Measurements from ENCODE around the gene HOXA9.

The HOXA9 gene

DNA sequence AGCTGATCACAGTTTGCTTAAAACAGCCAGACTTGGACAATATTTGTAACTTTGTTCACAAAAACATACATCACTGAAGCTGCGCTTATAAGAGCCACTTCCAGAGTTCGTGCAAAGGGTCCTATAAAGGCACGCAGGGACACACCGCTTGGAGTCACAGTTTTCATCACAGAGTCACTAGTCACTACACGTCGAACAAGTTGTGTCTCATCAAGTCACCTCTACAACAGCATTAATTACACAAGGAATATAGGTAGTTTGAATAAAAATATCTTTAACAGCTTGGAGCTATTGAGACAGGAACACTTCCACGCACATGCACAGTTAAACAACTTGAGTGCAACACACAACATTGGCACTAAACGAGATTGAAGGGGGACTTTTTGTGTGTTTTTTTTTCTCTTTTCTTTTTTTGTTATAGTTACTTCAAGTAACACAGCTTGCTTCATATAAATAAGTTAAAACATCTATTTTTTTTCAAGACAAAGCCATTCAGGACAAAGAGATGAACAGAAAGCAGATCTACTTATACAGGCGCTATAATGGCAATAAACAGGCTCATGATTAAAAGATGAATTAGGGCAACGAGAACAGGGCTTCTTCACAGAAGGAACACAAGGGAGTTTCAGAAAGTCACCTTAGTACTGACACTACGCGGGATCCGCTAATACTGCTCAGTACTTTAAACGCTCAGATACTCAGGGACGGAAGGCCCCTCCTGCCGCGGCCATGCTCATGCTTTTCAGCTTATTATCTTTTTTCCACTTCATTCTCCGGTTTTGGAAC lies 24.0 kb downstream of the HOXA9 start:
- no peak for DNase-seq

GRCh38 chr7:27140126-27140857 lies 25.0 kb downstream of the HOXA9 start:
- DNase-seq, result no peak

- DNase-seq, result no peak
These were observed 25.8 kb downstream of the HOXA9 start for GRCh38 chr7:27139334-27140125.

DNA sequence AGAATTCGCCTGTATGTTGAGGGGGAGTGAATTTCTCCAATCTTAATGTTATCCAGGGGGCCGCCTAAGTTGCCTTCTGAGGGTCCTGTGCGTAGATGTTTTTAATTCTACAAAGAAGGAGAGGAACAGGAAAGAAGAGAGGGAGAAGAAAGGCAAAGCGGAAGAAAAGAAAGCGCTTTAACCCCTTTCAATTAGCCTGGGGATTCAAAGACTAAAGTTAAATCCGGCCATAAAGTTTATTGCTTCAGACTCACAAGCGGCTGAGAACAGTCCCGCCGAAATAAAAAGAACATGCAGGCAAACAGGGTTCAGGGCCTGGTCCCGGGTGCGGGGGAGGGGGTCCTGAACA lies 26.4 kb downstream of the HOXA9 start:
- no peak for DNase-seq

- no peak for DNase-seq
These were observed 26.9 kb downstream of the HOXA9 start for GRCh38 chr7:27138472-27138871.

- no peak for DNase-seq
These were observed 27.6 kb downstream of the HOXA9 start for GRCh38 chr7:27137640-27138315.

DNA sequence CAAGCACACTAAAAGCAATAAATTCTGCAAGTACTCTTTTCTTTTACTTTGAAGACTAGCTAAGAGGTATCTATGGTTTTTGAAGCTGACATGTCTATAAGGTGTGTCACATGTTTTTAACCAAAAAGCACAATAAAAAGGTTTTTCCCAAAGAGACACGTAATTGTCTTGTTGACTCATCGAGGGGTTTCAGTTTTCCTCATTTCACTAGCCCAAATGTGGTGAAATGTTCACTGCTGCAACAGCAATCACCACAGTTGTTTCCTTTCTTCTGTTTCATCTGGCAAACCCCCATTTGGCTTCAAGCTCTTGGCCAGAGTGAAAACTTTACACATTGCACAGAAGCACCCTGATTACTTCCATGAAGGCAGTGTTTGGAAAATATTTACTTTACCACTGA lies 30.9 kb downstream of the HOXA9 start:
- no peak for DNase-seq

GRCh38 chr7:27133409-27134231 lies 31.7 kb downstream of the HOXA9 start:
- DNase-seq, result no peak

DNA sequence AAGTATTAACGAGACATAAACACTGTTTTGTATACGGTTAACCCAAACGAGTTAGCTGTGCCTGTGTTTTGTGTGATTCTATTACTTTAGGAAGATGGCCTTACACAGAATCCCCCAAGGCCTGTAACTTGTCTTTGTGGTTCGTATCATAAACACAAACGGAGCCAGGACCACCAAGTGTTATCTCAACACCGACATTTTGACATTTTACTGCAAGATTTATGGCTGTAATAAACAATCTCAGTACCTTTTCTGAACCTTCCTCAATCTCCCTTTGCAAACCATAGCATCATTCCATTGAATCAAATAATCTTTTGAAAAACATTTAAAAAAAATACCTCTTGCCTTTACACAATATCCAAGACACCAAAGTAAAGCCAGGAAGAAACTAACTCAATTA lies 32.4 kb downstream of the HOXA9 start:
- DNase-seq, result no peak

- DNase-seq, result no peak
These were observed 33.1 kb downstream of the HOXA9 start for GRCh38 chr7:27132214-27132613.

GRCh38 chr7:27131390-27131819 lies 33.9 kb downstream of the HOXA9 start:
- no peak for DNase-seq

DNA sequence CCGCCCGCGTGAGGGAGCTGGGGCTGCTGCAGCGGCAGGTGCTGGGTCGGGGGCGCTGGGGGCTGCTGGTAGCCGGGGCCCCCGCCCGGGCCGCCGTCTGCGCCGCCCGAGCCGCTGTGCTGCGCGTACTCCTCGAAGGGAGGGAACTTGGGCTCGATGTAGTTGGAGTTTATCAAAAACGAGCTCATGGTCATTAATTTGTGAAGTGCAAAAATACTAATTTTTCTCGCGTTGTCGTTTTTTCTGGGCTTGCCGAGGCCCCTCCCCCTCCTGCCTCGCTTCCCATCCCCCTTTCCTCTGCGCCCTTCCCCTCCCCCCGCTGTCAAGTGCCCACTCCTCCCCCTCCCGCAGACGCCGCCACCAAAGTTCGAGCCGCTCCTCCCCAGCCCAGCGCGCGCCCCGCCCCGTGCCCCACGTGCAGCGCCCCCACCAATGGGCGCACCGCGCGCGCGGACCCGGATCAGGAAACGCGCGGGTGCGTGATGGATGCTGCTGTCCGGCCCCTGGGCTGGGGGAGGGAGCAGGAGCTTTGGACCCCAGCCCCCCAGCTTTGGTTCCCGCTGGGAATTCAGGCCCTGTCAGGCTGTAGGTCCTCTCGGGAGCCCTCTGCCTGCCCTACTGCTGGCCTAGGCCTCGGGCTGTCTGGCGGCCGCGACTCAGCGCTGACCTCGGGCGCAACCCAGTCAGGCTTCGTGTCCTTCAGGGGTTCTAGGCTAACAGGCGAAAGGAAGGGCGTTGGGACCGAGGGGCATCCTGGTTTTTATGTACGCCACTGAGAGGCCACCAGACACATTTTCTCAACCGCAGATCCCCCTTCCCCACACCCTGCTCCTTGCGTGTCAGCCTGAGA lies 34.6 kb downstream of the HOXA9 start, which contains the start of gene HOXA4:
Gene HOXA4 (minus strand): TSS at position 218 of the 850 bp plus-strand sequence. CDS start 24 bp downstream, at position 194.
- peak; percentile 77 to 87 for DNase-seq

DNA sequence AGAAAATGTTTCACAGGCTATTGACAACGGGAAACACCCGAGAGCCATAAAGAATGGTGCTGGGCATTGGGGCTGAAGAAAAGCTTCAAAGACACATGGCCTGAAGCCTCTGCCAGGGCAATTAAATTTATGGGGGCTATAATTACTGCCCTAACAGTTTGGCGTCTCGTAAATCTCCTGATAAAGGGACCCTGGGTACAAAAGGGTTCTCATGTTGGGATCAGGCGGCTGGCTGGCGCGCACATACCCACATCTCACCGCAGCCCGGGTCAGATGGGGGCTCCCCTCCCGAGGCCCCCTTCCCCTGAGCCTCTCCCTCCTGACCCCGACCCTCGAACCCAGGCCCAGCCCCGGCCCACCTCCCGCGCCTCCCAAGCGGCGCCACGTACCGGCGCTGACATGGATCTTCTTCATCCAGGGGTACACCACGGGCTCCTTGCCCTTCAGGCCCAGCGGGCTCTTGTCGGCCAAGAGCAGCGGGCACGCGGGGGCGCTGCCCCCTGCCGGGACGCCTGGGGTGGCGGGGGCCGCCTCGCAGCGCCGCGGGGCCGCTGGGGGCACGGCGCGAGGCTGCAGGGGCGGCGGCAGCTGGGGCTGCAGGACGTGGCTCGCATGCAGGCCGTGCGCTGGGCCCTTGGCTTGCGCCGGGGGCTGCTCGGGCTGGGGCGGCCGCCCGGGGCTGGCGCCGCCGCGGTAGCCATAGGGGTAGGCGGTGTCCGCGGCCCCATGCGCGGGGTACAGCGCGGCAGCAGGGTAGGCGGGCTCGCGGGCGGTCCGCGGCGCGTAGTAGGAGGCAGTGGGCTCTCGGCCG lies 35.4 kb downstream of the HOXA9 start:
- no peak for DNase-seq

DNA sequence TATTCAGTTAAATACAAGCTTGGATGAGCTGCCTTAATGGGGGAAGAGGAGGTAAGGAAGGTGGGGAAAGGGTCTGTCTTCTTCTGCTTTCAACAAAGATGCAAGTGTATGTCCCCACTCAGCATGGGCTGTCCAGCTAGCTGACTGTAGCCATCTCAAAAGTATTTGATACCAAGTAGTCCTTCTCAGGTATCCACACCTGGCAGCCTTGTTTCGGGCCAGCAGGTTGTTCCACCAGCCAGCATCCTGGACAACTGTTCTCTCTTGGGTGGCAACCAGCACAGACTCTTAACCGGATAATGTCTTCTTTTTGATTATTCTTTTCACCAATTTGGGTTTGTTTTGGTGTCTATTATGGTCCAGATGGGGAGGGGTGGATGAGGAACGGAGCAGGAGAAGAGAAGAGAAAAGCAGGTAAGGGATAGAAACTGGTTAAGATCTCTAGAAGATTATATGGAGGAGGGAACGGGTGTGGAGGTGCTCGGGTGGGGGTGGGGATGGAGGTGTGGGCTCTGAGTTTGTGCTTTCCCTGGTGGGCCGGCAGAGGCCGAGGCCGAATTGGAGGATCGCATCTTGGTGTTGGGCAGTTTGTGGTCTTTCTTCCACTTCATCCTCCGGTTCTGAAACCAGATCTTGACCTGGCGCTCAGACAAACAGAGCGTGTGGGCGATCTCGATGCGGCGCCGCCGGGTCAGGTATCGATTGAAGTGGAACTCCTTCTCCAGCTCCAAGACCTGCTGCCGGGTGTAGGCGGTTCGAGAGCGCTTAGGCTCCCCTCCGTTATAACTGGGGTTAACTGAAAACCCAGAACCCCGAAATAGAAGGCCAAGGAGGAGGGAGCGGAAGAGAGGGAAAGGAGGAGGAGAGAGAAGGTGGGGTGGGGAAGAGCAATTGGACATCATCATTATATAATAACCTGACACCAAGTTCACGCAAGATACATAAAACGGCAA lies 36.3 kb downstream of the HOXA9 start:
- DNase-seq, result no peak

GRCh38 chr7:27128034-27128433 lies 37.3 kb downstream of the HOXA9 start:
- DNase-seq, result no peak

GRCh38 chr7:27126596-27127327 lies 38.6 kb downstream of the HOXA9 start:
- DNase-seq, result no peak

GRCh38 chr7:27125986-27126394 lies 39.3 kb downstream of the HOXA9 start:
- DNase-seq, result no peak

All from CD4-positive, alpha-beta T cell treated with Interleukin-4 for 1 hour (primary cell).